Measurements from ENCODE around the gene GNG2.

Gene GNG2

GRCh38 chr14:51860164-51860824 is at the start of gene GNG2:
Gene GNG2, plus strand, starts transcription at chr14:51860612. Its CDS starts 90,067 bp downstream, at chr14:51950679.
- DNase-seq (ENCODE audit: low read depth in 2 of 2), result peak; percentile 62 to 66

DNA sequence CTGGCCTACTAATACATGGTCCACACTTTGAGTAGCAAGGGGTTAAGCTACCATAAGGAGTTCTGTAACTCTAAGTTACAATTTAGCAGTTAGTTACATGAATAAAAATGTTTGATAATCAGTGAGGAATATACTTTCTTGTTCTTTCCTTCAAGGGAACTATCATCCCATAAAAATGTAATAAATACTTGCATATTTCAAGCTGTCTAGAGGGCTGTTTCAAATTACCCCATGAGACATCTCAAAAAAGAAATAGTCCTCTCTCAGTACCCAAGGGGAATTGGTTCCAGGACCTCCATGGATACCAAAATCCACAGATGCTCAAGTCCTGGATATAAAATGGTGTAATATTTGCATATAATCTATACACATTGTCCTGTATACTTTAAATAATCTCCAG is 48.7 kb upstream of the GNG2 start:
- no peak for DNase-seq (ENCODE audit: low read depth in 2 of 2)

DNA sequence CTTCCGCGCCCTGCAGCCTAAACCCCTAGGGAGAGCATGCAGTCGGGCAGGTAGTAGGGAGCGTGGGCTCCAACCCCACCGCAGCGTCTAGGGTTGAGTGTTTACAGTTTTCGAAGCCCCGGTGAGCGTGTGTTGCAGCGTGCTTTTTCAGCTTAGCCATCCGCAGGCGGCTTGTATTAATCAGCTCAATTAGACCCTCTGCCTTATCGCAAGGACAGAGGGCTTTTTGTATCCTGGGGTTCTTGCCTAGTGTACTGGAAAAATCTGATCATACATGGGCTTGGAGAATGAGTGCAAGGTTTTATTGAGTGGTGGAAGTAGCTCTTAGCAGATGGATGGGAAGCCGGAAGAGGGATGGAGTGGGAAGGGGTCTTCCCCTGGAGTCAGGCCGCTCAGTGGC is 44.4 kb upstream of the GNG2 start:
- DNase-seq (ENCODE audit: low read depth in 2 of 2), result no peak

DNA sequence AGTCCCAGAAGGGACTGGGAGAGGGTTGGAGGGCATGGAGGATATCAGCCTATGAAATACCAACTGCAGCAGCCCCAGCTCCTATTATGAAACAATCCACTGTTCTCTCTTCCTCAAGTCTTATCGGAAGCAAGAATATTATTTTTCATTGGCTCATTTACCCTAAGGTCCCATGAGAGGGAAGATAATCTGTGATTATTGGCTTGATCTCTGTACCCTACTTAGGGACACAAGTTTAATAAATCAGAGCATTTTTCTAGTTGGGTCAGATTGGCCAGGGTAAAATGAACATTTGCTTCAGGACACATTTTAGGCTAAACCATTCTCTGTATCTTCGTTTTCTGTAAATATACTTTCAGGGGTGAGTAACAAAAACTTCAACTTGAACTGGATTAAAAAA is 43.1 kb upstream of the GNG2 start:
- DNase-seq (ENCODE audit: low read depth in 2 of 2), result no peak

GRCh38 chr14:51818748-51819380 is 41.5 kb upstream of the GNG2 start:
- DNase-seq (ENCODE audit: low read depth in 2 of 2), result no peak

GRCh38 chr14:51821822-51822221 is 38.6 kb upstream of the GNG2 start:
- no peak for DNase-seq (ENCODE audit: low read depth in 2 of 2)

- DNase-seq (ENCODE audit: low read depth in 2 of 2), result no peak
Measured at GRCh38 chr14:51822499-51822898, 37.9 kb upstream of the GNG2 start.

- no peak for DNase-seq (ENCODE audit: low read depth in 2 of 2)
Measured at GRCh38 chr14:51823706-51824105, 36.7 kb upstream of the GNG2 start.

DNA sequence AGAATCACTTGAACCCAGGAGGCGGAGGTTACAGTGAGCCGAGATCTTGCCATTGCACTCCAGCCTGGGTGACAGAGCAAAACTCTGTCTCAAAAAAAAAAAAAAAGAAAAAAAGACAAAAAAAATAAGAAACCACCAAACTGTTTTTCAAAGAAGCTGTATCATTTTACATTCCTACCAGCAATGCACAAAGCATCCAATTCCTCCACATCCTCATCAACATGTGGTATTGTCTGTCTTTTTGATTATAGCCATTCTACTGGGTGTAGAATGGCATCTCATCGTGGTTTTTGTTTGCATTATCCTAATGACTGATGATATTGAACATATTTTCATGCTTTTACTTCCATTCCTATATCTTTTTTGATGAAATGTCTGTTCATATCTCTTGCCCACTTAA is 36.2 kb upstream of the GNG2 start:
- DNase-seq (ENCODE audit: low read depth in 2 of 2), result no peak

GRCh38 chr14:51825926-51826325 is 34.5 kb upstream of the GNG2 start:
- DNase-seq (ENCODE audit: low read depth in 2 of 2), result no peak

DNA sequence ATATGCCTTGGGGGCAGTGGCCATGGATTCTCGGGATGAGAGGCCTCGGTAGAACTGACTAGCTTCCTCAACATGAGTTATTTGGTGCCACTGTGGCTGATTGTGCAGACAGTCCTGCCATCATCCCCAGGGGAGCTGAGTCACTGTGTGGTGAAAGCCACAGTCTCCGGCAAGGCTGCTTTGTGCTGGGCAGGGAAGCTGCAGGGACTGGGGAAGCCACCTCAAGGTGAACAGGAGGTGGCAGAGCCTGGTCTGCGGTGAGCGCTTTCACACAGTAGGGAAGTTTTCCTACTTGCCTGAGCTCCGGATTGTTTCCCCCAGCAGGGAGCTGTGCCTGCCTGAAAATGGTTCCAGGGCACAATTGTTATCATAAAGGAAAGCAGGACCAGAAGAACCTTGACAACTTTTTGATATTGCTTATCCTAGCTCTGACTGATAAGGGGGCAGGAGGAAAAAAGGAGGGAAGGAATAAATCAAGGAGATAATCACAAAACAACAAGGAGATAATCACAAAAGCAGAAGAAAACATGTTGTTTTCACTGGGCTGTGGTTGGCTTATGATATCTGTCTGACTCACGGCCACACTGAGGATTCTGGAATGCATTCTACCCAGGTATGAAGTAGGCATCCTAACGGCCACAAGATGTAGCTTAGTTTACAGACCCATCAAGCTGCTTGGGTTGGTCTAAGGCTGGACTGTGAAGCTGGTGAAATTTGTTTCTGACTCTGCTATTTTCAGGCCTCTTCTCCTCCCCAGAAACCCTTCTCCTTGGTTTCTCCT is 32.2 kb upstream of the GNG2 start:
- peak; percentile 43 to 51 for DNase-seq (ENCODE audit: low read depth in 2 of 2)

- no peak for DNase-seq (ENCODE audit: low read depth in 2 of 2)
Measured at GRCh38 chr14:51834240-51834639, 26.2 kb upstream of the GNG2 start.

DNA sequence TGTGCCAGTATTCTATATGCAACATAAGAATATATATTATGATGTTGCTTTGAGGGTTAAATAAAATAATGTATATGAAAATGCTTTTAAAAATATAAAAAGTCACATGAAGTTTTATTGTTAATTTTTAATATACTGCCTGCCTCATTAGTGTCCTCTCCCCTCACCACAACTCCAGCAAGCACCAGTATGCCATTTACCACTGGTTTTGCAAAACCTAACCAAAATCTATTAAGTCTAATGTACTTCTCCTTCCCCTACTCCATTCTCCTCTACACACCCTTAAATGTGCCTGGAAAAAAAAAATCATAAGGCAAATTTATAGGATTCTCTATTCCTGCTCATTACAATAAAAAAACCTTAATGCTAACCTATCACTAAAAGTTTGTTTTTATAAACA is 24.0 kb upstream of the GNG2 start:
- no peak for DNase-seq (ENCODE audit: low read depth in 2 of 2)

DNA sequence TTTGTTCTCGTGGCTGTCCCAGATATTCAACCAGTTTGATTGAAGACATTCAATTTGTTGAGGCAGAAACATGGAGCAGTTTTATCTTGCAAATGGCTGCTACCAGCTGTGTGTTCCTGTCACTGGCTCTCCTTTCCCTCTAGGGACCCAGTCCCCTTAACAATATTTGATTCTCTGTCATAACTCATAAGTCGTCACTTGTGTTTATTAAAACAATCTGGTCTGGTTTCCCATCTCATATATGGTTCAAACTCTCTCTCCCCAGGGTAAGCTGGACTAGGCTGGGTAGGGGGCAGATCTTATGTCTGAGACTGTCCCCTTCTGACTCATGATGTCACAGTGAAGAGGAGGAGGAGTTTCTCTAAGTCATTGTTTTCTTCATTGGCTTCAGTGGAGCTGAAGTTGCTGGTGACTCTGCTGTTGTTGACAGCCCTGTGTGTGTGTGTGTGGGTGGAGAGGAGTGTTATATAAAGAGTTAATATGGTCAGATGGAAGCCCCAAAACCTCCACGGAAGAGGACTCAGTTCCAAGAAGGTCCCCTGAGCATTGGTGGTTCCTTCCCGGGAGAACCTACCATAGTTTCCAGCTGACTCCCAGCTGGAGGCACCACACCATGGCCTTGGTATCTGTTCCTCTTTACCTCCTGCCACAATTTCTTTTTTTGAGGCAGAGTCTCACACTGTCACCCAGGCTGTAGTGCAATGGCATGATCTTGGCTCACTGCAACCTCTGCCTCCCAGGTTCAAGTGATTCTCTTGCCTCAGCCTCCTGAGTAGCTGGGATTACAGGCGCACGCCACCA is 16.1 kb upstream of the GNG2 start:
- DNase-seq (ENCODE audit: low read depth in 2 of 2), result no peak

- DNase-seq (ENCODE audit: low read depth in 2 of 2), result no peak
Measured at GRCh38 chr14:51845811-51846210, 14.6 kb upstream of the GNG2 start.

DNA sequence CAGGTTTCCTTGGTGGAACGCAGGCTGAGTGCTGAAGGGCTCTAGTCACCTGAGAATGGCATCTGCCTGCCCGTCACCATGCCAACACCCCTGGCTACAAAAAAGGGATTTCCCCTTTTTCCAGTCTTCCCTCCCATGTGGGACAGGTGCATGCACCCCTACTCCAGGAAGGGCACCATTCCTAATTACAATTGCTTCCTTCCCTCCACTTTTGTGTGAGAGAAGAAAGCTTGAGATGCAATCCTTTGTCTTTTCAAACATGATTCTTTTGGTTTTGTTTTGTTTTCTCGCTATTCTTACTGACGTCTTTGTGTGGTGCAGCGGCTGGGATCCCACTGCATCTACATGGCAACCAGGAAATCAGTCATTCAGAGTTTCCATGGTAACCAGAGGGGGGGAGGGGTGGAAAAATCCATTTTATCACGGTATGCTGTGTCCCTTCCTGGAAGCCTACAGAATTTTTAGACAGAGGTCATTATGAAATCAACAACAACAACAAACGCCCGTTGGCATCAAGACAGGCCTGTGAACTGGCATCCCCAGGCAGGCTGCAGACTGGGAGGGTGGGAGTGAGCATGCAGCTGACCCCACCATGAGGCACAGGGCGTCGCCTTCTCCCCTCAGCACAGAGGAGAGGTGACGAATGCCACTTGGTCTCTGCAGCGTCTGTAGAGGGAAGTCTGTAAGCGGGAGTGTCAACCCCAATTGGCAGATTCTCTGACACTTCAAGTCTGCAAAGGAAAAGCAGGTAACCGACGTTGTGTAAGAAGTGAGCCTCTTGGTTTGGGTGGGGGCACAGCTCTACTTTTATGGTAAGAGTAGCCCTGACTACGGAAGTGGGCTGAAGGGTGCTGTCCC is 13.6 kb upstream of the GNG2 start:
- peak; percentile 70 to 76 for DNase-seq (ENCODE audit: low read depth in 2 of 2)

DNA sequence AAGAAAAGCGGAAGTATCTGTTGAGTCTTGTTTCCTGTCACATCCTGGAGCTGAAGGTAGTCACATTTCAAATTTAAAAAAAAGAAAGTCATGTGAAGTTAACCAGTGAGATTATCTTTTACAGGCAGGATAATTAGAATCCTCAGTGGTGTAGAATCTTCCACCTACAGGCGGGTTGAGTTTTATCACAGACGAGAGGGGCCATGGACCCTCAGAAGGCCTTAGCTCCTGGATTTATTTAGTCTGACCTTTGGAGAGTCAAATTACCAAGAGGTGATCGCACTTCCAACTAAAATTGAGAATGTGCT is 13.0 kb upstream of the GNG2 start:
- no peak for DNase-seq (ENCODE audit: low read depth in 2 of 2)

DNA sequence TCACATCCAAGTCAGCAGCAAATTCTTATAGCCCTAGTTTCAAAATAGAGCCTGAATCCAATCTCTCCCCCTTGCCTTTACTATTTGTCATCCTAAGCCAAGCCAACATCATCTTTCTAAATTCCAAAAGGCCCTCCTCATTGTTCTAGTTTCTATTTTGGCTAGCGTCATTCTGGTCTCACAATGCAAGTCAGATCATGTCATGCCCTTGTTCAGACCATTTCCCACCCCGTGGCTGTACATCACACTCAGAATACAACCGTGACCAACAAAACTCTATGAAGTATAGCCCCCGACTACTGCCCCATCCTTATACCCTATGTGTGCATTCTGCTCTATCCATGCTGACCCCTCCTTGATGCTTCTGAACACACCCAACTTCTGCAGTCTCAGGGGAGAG is 12.3 kb upstream of the GNG2 start:
- no peak for DNase-seq (ENCODE audit: low read depth in 2 of 2)

DNA sequence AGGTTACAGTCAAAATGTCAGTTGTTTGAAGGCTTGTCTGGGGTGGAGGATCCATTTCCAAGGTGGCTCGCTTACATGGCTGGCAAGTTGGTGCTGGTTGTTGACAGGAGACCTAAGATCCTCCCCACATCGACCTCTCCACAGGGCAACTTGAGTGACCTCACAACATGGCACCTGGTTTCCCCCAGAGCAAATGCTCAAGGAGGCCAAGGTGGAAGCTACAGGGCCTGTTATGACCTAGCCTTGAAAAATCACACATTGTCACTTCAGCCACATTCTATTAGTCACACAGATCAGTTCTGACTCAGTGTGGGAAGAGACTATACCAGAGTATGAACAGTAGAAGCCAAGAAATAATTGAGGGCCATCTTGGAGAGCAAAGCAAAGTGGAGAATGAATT is 11.3 kb upstream of the GNG2 start:
- no peak for DNase-seq (ENCODE audit: low read depth in 2 of 2)

- DNase-seq (ENCODE audit: low read depth in 2 of 2), result no peak
Measured at GRCh38 chr14:51850651-51851050, 9.8 kb upstream of the GNG2 start.

- DNase-seq (ENCODE audit: low read depth in 2 of 2), result no peak
Measured at GRCh38 chr14:51852541-51852940, 7.9 kb upstream of the GNG2 start.
